IPS-11a (cell line): Measurements from ENCODE around the gene RPL11.
"Not testable (repeated sequence)": the region's sequence is repeated elsewhere in the genome, so short reads cannot be mapped to it uniquely, and the experiment has no call there.

ENCODE experiments used
- H3K4me3 ChIP-seq: one replicate; pipeline ENCODE4 v1.5.1; 2013; ENCODE audit warnings: low read depth, low read length, control low read depth

RPL11 gene

DNA sequence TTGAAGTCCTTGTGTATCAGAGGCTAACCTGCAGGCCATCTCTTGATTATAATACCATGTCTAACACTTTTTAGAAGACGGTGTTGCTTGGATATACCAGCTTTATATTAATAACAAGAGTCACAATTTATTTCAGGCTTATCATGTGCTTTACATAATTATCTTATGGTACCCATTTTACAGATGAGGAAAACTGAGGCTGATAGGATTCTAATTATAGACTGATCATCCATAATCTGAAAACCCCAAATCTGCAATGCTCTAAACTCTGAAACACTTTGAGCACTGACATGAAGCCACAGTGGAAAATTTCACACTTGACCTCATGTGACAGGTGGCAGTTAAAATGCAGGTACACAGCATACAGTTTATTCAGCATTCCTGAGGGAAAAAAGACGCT is 7.2 kb upstream of the RPL11 start:
- no peak overlapping the region for H3K4me3 ChIP-seq

DNA sequence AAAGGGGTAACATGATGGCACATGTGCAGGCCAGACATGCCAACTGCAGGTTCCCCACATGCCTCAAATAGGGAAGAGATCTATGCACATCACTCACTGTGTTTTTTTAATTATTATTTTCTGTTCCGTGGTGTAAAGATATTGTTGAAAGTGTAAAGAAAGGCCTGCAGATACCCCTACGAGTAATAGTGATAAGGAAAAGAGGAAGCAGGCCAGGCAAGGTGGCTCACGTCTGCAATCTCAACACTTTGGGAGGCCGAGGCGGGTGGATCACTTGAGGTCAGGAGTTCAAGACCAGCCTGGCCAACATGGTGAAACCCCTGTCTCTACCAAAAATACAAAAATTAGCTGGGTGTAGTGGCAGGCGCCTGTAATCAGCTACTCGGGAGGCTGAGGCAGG is 6.4 kb upstream of the RPL11 start:
- H3K4me3 ChIP-seq: not testable (repeated sequence)

DNA sequence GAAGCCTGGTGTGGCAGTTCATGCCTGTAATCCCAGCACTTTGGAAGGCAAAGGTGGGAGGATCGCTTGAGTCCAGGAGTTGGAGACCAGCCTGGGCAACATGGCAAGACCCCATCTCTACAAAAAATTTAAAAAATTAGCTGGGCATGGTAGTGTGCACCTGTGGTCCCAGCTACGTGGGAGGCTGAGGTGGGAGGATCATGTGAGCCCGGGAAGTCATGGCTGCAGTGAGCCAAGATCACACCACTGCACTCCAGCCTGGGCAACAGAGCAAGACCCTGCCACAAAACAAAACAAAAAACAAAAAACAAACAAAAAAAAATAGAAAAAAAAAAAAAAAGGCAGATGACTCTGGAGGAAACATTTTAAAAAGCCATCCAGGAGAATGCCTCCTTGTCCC is 3.9 kb upstream of the RPL11 start:
- H3K4me3 ChIP-seq: not testable (repeated sequence)

DNA sequence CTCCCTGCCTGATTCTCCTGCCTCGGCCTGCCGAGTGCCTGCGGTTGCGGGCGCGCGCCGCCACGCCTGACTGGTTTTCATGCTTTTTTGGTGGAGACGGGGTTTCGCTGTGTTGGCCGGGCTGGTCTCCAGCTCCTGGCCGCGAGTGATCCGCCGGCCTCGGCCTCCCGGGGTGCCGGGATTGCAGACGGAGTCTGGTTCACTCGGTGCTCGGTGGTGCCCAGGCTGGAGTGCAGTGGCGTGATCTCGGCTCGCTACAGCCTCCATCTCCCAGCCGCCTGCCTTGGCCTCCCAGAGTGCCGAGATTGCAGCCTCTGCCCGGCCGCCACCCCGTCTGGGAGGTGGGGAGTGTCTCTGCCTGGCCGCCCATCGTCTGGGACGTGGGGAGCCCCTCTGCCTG is 3.3 kb upstream of the RPL11 start:
- not testable (repeated sequence) for H3K4me3 ChIP-seq

DNA sequence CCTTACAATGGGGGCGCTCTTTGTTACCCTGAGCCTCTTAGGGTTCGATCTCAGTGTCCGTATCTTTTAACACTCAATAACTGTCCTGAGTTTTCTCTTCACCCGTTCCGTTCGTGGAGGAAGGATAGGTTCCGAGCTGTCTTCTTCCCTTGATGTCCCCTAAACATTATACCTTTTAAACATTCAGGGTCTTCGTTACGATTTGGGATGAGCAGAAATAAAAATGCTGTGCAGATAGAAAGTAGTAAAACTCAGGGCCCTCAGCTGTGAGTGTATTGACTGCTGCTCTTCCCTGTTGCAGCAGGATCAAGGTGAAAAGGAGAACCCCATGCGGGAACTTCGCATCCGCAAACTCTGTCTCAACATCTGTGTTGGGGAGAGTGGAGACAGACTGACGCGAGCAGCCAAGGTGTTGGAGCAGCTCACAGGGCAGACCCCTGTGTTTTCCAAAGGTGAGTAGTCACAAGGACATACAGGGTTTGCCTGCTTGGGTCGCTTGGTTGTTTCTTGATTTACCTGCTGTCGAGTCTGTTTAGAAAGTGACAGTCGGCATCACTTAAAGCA is 784 bp downstream of the RPL11 start:
- H3K4me3 ChIP-seq: peak overlapping the region; percentile 98

DNA sequence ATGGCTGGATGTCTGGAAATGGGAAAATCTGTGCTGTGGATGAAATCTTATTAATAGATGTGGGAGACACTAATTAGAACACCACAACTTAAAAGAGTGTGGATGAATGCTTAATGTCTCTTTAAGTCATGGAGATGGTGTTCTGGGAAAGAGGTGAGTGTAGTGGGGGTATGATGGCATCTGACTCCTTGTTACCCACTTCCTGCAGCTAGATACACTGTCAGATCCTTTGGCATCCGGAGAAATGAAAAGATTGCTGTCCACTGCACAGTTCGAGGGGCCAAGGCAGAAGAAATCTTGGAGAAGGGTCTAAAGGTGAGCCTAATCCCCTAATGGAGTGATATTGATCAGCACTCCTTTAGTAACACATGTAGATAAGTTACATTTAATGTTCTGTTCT is 2.0 kb downstream of the RPL11 start:
- H3K4me3 ChIP-seq: no peak overlapping the region

DNA sequence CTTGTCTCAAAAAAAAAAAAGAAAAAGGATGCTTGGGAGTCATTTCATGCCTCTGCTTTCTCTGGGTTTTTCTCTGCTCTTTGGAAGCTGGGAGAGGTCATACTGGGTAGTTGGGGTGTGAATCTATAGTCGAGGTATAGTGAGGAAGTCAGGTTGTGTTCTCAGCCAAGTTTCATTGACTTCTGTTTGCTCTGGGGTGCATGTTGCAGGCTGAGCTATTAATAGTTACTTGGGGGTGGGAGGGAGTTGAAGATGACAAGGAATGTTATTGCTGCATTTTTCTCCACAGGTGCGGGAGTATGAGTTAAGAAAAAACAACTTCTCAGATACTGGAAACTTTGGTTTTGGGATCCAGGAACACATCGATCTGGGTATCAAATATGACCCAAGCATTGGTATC is 2.8 kb downstream of the RPL11 start:
- H3K4me3 ChIP-seq: no peak overlapping the region

DNA sequence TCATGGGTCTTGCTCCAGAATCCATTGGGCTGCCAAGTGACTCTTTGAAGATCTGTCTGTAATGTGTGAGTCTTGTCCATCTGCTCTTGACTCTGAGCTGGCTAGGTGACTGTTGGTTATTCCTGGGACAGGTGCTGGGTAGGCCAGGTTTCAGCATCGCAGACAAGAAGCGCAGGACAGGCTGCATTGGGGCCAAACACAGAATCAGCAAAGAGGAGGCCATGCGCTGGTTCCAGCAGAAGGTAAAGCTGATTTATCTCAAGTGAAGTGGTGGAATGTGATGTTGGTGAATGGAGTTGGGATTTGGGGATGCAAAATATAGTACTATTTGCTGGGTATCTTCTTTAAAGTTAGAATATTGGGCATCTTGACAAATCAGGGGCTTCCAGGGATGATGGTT is 4.1 kb downstream of the RPL11 start:
- no peak overlapping the region for H3K4me3 ChIP-seq

DNA sequence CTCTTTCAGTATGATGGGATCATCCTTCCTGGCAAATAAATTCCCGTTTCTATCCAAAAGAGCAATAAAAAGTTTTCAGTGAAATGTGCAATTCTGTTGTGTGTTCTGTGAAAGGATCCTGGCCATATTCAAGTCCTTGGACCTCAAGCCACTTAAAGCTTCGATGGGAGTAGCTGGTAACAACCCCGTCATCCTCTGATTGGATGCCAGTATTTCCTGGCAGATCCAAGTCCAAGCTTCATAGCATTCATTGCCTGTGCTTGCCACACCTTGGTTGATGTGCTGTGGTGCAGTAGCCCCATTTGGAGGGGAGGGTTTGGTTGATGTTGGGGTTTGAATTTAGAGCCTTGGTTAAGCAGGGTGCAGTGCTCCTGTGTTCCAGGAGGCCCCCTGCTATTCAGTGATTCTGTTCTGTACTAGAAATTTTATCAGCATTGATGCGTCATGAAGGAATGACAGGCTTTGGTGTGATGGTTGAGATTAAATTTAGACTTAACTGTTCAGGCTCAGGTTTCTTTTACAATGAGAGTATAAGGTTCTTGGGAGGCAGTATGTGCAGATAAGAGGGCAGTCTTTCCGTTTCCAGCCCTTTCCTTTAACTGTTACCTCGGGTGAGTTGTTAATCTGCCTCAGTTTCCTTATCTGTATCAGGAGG is 4.9 kb downstream of the RPL11 start:
- no peak overlapping the region for H3K4me3 ChIP-seq

DNA sequence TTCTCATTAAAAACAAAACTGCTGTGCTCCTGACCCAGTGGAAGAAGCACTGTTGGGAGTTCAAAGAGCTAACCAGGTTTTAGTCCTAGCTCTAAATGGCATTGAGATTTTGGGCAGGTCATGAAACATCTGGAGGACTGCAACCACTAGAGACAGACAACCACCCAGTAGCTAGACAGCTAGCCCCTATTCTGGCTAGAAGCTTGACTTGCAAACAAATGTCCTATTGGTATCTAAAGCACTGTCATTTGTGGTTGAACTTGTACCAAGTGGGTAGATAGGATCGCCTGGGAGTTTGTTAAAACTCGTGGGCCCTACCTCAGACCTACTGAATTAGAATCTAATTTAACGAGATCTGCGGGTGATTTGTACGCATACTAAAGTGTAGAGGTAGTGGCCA is 6.9 kb downstream of the RPL11 start:
- no peak overlapping the region for H3K4me3 ChIP-seq

DNA sequence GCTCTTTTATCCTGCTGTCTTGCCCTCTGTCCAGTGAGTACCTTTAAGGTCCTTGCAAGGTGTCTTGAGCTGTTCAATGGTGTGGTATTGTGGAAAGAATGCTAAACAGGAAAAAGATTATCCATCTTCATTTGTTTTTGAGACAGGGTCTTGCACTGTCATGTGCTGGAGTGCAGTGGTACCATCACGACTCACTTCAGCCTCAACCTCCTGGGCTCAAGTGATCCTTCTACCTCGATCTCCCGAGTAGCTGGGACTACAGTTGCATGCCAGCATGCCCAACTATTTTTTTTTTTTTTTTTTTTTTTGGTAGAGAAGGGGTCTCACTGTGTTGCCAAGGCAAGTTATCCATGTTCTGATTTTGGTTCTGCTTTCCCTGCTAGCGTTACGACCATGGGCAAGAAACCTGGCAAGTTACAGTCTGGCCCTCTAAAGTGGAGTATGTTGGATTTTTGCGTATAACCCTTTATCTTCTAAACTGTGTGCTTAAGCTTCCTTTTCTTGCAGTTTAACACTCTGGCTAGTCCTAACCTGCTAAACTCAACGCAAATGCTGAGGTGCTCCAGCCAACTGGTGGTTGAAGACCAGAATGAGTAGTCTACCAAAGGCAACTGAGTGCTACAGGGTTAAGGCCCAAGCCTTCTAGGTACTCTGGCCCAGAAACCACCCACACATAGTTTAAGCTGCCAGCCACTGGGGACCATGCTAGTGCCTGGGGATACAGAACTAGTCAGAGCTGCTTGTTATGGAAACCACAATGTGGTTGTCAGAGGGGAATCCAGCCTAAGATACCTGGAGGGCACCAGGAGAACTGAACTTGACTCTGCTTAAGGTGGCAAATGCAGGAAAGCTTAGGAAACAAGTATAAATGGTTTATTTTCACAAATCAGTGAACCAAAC is 7.9 kb downstream of the RPL11 start:
- H3K4me3 ChIP-seq: no peak overlapping the region

DNA sequence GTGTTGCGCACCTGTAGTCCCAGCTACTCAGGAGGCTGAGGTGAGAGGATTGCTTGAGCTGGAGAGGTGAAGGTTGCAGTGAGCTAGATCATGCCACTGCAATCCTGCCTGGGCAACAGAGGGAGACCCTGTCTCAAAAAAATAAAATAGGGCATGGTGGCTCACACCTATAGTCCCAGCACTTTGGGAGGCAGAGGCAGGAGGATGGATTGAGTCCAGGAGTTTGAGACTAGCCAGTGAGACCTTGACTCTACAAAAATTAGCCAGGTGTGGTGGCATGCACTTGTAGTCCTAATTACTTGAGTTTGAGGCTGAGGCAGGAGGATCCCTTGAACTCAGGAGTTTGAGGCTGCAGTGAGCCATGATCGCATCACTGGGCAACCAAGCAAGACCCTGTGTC is 9.7 kb downstream of the RPL11 start:
- no peak overlapping the region for H3K4me3 ChIP-seq

DNA sequence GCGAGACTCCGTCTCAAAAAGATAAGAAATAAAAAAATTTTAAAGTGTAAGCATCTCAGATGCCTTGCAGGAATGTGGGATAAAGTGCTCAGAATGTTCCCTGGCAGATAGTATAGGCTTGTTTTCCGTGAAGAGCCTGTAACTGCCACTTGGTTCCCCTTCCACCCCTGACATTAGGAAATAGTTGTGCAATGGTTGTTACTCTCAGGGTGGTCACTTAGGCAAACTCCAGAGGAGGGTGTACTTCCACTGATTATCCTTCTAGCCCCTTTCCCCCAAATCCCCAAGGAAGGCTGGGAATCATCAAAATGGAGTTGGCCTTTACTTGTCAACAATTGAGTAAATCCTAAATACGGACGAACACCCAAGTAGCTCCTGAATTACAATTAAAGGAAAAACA is 10.4 kb downstream of the RPL11 start:
- no peak overlapping the region for H3K4me3 ChIP-seq

DNA sequence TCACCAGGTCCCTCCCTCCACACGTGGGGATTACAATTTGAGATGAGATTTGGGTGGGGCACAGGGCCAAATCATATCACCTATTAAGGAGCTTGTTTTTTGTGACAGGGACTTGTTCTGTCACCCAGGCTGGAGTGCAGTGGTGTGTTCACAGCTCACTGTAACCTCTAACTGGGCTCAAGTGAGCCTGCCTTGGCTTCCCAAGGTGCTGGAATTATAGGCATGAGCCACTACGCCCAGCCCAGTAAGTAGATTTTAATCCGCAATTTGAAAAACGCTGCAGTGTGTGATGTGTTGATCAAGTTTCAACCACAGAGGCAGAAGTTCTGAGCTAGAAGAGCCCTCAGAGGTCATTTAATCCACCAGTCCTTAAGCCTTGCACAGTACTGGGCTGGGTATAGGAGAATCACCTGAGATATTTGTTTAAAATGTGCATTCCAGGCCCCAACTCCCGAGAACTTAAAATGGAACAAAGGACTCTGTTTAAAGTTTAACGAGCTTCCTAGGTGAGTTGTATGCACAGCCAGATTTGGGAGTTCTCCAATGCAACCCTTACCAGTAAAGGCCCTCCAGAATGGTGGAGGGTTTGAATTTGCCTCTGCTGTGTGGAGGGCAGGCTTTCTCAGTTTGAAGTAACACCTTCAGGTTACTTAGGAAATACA is 13.4 kb downstream of the RPL11 start:
- H3K4me3 ChIP-seq: no peak overlapping the region

DNA sequence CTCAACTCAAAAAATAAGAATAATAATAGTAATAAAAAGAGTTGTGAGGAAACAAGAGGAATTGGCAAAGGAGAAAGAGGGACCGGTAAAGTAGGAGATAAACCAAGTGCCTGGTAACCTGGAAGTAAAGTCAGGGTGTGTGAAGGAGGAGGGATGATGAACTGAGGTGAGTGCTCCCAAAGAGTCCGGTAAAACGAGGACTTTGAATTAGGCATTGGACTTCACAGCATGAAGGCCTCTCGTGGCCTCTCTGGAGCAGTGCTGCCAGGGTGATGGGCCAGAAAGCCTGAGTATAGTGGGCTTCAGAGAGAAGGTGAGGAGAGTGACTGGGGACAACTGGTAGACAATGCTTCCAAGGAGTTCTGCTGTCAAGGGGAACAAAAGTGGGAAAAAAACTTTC is 17.6 kb downstream of the RPL11 start:
- no peak overlapping the region for H3K4me3 ChIP-seq

DNA sequence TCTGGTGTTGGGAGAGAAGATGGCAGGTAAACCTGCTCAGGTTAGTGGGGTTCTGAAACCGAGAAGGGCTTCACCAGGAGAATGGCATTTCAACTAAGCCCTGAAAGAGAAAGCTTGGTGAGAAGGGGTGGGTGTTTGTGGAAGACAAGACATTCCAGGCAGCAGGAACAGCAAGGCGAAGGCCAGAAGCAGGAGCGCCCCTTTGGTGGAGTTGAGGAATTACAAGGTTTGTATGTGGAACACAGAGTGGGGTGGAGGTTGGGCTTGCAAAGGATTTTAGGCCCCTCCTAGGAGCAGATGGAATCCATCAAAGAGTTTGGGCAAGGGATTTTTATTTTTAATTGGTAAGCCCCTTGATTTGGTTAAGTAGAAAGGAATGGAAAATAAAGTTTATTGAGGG is 26.9 kb downstream of the RPL11 start:
- no peak overlapping the region for H3K4me3 ChIP-seq

DNA sequence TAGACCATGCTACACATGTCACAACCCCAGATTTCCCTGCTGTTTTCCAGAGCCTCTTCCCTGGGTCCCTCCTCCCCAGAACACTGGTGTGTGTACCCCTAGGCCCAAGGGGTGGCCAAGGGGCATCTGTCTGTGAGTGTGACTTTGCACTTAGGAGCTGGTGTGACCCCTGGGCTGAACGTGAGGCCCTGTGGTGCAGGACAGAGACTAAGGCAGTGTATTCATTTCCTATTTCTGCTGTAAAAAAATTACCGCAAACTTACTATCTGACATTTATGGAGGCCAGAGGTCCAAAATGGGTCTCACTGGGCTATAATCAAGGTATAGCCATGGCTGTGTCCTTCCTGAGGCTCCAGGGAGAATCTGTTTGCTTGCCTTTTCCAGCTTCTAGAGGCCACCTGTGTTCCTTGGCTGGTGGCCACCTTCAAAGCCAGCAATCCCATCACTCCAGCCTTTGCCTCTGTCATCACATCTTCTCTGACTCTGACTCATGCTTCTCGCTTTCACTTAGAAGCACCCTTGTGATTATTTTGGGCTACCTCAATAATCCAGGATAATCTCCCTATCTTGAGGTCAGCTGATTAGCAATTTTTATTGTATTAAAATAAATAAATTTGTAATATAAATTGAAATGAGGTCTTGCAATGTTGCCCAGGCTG is 27.7 kb downstream of the RPL11 start:
- H3K4me3 ChIP-seq: no peak overlapping the region

DNA sequence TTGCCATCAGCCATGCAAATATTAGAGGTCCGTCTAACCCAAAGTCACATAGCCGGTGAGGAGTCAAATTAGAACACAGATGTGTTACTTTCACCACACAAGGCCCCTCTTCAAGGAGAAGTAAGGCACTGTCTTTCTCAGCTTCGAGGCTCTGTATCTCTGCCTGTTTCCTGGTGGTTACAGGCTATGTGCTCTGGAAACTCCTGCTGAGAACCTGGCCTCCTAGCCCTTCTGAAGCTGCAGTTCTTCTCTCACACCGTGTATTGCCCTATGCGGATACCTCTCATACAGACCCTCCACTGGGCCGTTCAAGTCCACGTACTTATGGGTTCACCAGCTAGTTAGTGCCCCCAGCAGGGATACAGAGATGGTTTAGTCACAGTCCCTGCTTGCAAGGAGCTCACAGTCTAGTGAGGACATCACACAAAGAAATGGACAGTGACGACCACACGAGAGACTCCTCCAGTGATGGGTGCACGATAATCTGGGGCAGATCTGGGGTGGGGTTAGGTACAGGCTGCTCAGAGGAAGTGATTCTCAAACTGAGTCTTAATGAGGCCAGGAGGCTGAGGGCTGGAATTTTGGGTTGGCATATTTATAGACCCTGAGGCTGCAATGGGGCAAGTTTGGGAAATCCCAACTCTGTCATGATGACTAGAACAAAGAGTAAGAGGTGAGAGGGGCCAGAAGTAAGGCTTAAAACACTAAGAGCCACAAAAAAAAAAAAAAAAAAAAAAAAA is 28.8 kb downstream of the RPL11 start:
- H3K4me3 ChIP-seq: no peak overlapping the region

DNA sequence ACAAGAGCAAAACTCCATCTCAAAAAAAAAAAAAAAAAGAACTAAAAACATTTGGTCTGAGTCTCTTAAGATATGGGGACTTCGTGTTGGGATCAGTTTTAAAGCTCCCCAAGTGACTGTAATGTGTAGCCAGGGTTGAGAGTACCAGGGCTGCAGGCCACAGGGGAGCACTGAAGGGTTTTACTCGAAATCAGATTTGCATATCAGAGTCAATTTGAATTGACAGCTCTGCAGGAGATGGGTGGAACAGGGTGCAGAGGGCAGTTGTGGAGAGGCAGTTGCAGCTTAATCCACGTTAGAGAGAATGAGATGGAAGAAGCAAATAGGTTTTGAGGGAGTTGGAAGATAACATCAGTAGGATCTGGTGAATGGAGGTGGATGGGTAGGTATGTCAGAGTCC is 31.0 kb downstream of the RPL11 start:
- no peak overlapping the region for H3K4me3 ChIP-seq

DNA sequence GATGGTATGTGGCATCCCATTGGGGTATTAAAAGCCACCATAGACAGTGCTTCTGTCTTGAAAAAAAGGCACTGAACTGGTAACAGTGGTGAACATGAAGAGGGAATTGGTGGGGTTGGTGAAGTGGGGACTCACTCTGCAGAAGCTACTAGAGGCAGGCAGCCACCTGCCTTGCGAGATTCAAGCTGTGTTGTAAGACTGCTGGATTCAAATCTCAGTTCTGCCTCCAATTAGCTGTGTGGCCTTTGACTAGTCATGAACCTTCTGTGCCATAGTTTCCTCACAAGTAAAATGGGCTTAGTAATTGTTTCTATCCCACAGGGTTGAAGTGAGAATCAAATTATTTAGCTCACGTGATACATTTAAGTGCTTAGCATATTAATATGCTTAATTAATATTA is 35.1 kb downstream of the RPL11 start:
- no peak overlapping the region for H3K4me3 ChIP-seq
